Large intestine (tissue), 3 donors: ENCODE measurements around the gene DBF4B. TPM values are rescaled to one million over a fixed set of nuclear protein-coding genes. Genes with fewer than 3 reads are reported as not detected.

ENCODE experiments used
- DNase-seq, 2 donors: peaks; one replicate each; pipeline versions ENCODE4 v3.0.0 to v3.0.0-alpha.2; 2013
- H3K27ac ChIP-seq: one replicate; pipeline ENCODE4 v1.5.1; 2013; ENCODE audit warnings: low read length
- H3K27me3 ChIP-seq: 2 replicates; pipeline ENCODE4 v1.6.1; 2013; ENCODE audit warnings: low read length; ENCODE audit not compliant: control insufficient read depth, insufficient read depth
- H3K36me3 ChIP-seq: 2 replicates; pipeline ENCODE4 v1.6.1; 2013; ENCODE audit warnings: low read length; ENCODE audit not compliant: control insufficient read depth, insufficient read depth
- H3K4me1 ChIP-seq: one replicate; pipeline ENCODE4 v1.6.1; 2013; ENCODE audit warnings: low read length; ENCODE audit not compliant: control insufficient read depth, insufficient read depth
- H3K4me3 ChIP-seq: one replicate; pipeline ENCODE4 v1.5.1; 2013; ENCODE audit warnings: low read length
- H3K9me3 ChIP-seq: one replicate; pipeline ENCODE4 v1.6.1; 2013; ENCODE audit warnings: mild to moderate bottlenecking, low read depth, low read length, moderate library complexity; ENCODE audit not compliant: control insufficient read depth
- WGBS: methylation state at CpG from one replicate; pipeline ENCODE4 v1.1.5; 2013; ENCODE audit warnings: low lambda C conversion rate; ENCODE audit not compliant: insufficient coverage; 5-methylcytosine and 5-hydroxymethylcytosine counted together
- polyA plus RNA-seq: library from polyadenylated mRNA; unstranded; fragments of 120-200 nt; gene quantifications from one replicate; pipeline ENCODE4 v1.2.1, GENCODE V29; 2013

DBF4B gene
- polyA plus RNA-seq, 1 donor, result 11.6 TPM

GRCh38 chr17:44777394-44778348, 69.2 kb downstream of the DBF4B start:
- Histone ChIP-seq H3K36me3 (no peaks in the 10 kb centered on the region), H3K27me3 (peaks cover 15% of the 10 kb centered on the region), H3K27ac (no peak overlapping the region), H3K9me3 (peaks cover 8% of the 10 kb centered on the region), H3K4me1 (peaks cover 16% of the 10 kb centered on the region), H3K4me3 (no peak overlapping the region)
- WGBS, result no CpG with 5 or more reads among the region's 20 CpGs
- DNase-seq, result no peak

DNA sequence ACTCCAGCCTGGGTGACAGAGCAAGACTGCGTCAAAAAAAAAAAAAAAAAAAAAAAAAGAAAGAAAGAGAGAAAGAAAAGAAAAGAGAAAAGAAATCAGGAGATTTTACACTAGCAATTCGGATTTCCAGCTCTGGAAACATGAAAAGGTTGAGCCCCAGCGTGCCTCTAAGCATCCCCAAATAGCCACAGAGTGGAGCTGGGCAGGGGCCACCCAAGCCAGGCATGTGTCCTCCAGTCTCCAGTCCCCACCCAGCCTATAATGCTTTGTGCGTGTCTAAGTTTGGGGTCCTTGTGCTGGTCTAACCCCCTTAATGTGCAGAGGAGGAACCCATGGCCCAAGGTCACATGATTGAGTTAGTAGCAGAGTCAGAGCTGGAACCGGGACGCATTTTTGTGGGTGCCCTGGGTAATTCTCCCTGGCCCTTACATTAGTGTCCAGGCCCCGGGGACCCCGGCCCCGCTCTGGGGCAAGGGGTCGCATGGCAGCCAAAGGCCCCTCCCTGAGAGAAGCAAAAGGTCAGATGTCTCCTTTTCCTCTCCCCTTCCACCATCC, 70.3 kb downstream of the DBF4B start:
- DNase-seq, result no peak
- H3K4me3 ChIP-seq, result peak overlapping the region; percentile 30
- H3K27me3 ChIP-seq, result peaks cover 15% of the 10 kb centered on the region
- H3K36me3 ChIP-seq, result no peaks in the 10 kb centered on the region
- peaks cover 8% of the 10 kb centered on the region for H3K9me3 ChIP-seq
- H3K4me1 ChIP-seq, result peaks cover 16% of the 10 kb centered on the region
- H3K27ac ChIP-seq, result no peak overlapping the region
- WGBS, result 100% methylated on average over 1 of the region's 10 CpGs

GRCh38 chr17:44779211-44780025, 71.0 kb downstream of the DBF4B start:
- peak; percentile 71 to 75 for DNase-seq
- peaks cover 16% of the 10 kb centered on the region for H3K4me1 ChIP-seq
- no peak overlapping the region for H3K27ac ChIP-seq
- H3K27me3 ChIP-seq, result peaks cover 15% of the 10 kb centered on the region
- peak overlapping the region; percentile 30 for H3K4me3 ChIP-seq
- WGBS, result no CpG with 5 or more reads among the region's 36 CpGs
- peaks cover 8% of the 10 kb centered on the region for H3K9me3 ChIP-seq
- no peaks in the 10 kb centered on the region for H3K36me3 ChIP-seq

DNA sequence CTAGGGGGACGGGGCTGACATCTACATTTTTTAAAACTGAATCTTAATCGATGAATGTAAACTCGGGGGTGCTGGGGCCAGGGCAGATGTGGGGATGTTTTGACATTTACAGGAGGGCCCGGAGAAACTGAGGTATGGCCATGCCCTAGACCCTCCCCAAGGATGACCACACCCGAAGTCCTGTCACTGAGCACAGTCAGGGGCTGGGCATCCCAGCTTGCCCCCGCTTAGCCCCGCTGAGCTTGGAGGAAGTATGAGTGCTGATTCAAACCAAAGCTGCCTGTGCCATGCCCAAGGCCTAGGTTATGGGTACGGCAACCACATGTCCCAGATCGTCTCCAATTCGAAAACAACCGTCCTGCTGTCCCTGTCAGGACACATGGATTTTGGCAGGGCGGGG, 71.7 kb downstream of the DBF4B start:
- no peaks in the 10 kb centered on the region for H3K36me3 ChIP-seq
- peaks cover 14% of the 10 kb centered on the region for H3K4me1 ChIP-seq
- H3K4me3 ChIP-seq, result no peak overlapping the region
- DNase-seq, result no peak
- peaks cover 7% of the 10 kb centered on the region for H3K9me3 ChIP-seq
- H3K27ac ChIP-seq, result no peak overlapping the region
- H3K27me3 ChIP-seq, result peaks cover 15% of the 10 kb centered on the region
- 100% methylated on average over 1 of the region's 12 CpGs for WGBS

DNA sequence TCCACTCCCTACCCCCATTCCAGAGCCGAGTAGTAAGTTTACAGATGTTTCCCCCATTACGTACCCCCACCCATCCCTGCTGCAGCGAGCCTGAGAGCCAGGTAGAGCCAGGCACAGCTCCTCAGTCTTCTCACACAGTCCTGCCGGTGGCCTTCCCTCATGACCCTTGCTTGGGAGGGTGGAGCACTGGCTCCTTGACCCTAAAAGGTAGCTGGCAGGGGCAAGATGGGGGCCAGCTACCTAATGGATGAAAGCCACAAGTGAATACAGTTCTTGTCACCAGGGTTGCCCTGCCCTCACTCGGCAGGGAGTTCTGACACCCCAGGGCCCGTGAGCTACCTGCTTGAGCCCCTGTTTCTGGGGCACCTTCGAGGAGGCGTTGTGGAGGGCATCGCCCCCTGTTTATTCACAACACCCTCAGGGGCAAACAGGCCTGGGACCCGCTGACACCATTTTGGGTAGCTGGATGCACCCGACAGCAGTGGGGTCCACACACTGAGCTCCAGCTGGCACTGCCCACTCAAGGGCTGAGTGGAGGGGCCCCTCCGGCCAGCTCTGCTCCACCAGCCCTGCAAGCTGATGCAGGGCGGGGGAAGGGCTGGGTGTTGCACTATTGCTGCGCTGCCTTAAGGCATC, 72.5 kb downstream of the DBF4B start:
- WGBS, result no CpG with 5 or more reads among the region's 14 CpGs
- H3K27ac ChIP-seq, result no peak overlapping the region

DNA sequence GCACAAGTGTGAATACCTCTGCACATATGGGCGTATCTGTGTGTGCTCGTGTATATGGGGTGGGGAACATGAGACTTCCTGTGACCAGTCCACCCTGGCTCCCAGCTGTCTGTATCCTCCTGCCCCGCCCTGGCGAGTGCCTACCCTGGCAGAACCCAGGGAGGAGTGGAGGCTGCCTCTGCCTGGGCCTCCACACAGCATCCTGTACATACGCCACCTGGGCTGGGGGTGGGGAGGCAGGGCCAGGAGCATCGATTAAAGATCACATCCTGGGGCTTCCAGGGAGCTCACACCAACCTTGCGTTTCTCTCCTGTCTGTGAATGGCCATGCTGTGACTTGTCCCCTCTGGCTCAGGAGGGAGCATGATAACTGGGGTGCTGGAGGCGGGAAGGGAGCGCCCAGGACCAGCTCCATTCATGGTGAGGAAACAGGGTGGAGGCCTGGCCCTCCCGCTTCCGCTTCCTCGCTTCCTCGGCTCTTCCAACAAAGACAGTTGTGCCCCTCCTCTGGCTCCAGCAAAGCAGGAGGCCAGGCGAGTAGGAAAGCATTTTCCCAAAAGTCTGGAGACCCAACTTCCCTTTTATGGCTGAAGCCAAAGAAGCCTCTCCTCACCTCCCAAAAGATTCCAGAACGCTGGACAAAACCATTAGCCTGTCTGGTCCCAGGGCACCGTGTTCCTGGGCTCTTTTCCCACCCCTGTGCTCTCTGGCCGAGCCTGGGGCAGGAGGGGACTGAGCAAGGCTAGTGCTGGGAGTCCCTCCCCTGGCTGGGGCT, 73.3 kb downstream of the DBF4B start:
- no peaks in the 10 kb centered on the region for H3K36me3 ChIP-seq
- WGBS, result no CpG with 5 or more reads among the region's 17 CpGs
- no peak overlapping the region for H3K4me3 ChIP-seq
- H3K27ac ChIP-seq, result peak overlapping the region; percentile 38
- peaks cover 7% of the 10 kb centered on the region for H3K4me1 ChIP-seq
- peaks cover 15% of the 10 kb centered on the region for H3K27me3 ChIP-seq
- peak in 1 of 2 donors; percentile 3 for DNase-seq
- H3K9me3 ChIP-seq, result peaks cover 5% of the 10 kb centered on the region

More for the DNA sequence above, 72.5 kb downstream of the DBF4B start:
- H3K27me3 ChIP-seq, result peaks cover 15% of the 10 kb centered on the region
- peaks cover 5% of the 10 kb centered on the region for H3K9me3 ChIP-seq
- peak in 1 of 2 donors; percentile 11 for DNase-seq
- no peak overlapping the region for H3K4me3 ChIP-seq
- H3K4me1 ChIP-seq, result peaks cover 11% of the 10 kb centered on the region
- H3K36me3 ChIP-seq, result no peaks in the 10 kb centered on the region

DNA sequence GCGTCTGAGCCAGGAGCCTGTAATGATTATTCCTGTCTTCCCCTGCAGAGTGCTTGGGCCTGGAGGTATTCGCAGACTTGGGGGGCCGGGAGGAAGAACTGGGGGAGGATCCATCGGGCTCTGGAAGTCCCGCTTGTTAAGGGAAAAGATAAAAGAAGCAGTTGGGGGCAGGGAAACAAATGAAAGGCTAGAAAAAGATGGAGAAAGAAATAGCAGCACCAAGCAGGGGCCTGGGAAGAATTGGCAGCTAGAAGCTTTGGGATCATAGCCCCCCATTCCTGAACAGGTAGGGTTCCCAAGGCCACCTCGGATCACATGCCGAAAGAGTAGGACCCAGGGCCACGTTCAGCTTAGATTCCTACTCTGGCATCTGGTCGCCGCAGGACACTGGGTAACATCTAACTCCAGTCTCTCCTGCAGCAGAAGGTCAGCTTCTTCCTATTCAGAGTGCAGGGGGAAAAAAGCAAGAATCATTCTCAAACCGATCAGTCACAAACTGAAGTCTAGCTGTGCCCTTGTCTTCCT, 73.9 kb downstream of the DBF4B start:
- H3K9me3 ChIP-seq, result peaks cover 5% of the 10 kb centered on the region
- peak overlapping the region; percentile 38 for H3K27ac ChIP-seq
- DNase-seq, result no peak
- H3K27me3 ChIP-seq, result peaks cover 11% of the 10 kb centered on the region
- H3K36me3 ChIP-seq, result no peaks in the 10 kb centered on the region
- WGBS, result 70% methylated on average over 2 of the region's 11 CpGs
- H3K4me3 ChIP-seq, result no peak overlapping the region
- peaks cover 7% of the 10 kb centered on the region for H3K4me1 ChIP-seq

DNA sequence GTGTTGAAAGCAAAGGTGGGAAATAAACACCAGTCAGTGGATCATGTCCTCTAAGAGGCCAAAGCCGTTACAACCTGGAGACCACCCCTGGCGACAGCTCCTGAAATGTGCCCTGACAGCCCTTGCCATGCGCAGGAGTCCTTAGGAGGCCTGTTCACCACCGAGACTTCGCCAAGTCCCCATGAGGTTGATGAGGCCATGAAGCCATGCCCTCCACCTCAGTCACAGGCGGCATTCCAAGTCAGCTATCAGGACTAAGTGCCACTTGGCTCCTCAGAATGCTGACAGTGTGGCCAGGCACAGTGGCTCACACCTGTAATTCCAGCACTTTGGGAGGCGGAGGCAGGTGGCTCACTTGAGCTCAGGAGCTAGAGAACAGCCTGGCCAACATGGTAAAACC, 77.5 kb downstream of the DBF4B start:
- H3K27me3 ChIP-seq, result peaks cover 3% of the 10 kb centered on the region
- no peaks in the 10 kb centered on the region for H3K9me3 ChIP-seq
- H3K4me1 ChIP-seq, result no peaks in the 10 kb centered on the region
- no CpG with 5 or more reads among the region's 7 CpGs for WGBS
- H3K36me3 ChIP-seq, result no peaks in the 10 kb centered on the region
- no peak overlapping the region for H3K4me3 ChIP-seq
- no peak for DNase-seq
- no peak overlapping the region for H3K27ac ChIP-seq

DNA sequence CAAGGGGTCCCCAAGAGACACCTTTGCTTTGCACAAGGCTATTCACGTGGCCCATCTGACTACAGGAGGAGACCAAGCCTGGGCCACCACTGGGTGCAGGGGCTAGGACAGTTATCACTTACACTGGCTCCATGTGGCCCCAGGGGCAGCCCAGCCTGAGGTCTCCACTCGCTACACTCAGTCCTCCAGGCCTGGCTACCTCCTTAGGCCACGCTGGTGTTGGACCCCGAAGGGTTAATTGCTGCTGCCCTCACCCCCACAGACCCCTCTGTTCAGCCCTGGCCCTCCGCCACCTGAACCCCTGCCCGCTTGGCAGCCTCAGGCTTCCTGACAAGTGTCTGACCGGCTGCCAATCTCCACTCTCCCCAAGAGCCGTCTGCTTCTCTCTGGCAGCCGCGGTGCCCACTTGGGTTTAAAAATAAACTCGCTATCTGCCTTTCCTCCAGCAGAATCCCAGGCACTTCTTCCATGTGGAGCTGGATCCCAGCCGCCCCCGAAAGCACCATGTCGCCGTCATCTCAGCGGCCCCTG, 78.2 kb downstream of the DBF4B start:
- H3K36me3 ChIP-seq, result no peaks in the 10 kb centered on the region
- no peaks in the 10 kb centered on the region for H3K9me3 ChIP-seq
- H3K27me3 ChIP-seq, result peaks cover 3% of the 10 kb centered on the region
- no peak overlapping the region for H3K27ac ChIP-seq
- H3K4me3 ChIP-seq, result no peak overlapping the region
- DNase-seq, result no peak
- WGBS, result no CpG with 5 or more reads among the region's 16 CpGs
- no peaks in the 10 kb centered on the region for H3K4me1 ChIP-seq
